Naive B cell (primary cell): Measurements from ENCODE around the gene TMEM38A. TPM values are rescaled to one million over a fixed set of nuclear protein-coding genes. Genes with fewer than 3 reads are reported as not detected.
A peak's percentile ranks its signal among the peaks of the same experiment; 100 is the strongest.
"Not testable (repeated sequence)": the region's sequence is repeated elsewhere in the genome, so short reads cannot be mapped to it uniquely, and the experiment has no call there.

Source experiments
- ATAC-seq, 2 donors: fragments of 150-1000 bp; cut with Tn5 transposase; 2 replicates each; pipeline ENCODE4 v1.10.0; 2021; ENCODE audit warnings: low read depth in 2 of 2, mild to moderate bottlenecking in 2 of 2, moderate library complexity in 2 of 2
- DNase-seq: peaks from one replicate; pipeline ENCODE4 v3.0.0; 2022
- H3K27ac Mint-ChIP-seq, 6 donors: one replicate each; pipeline ENCODE4 v1.8.0; 2020 to 2022; ENCODE audit warnings: mild to moderate bottlenecking in 6 of 6, mixed read lengths in 6 of 6, moderate library complexity in 5 of 6, inconsistent platforms in 2 of 6
- H3K27me3 Mint-ChIP-seq, 3 donors: one replicate each; pipeline ENCODE4 v1.8.0; 2021 to 2022; ENCODE audit warnings: mixed read lengths in 3 of 3, mild to moderate bottlenecking in 1 of 3
- H3K36me3 Mint-ChIP-seq, 2 donors: one replicate each; pipeline ENCODE4 v1.8.0; 2020 to 2022; ENCODE audit warnings: mixed read lengths in 2 of 2, inconsistent platforms in 1 of 2, mild to moderate bottlenecking in 1 of 2
- H3K4me1 Mint-ChIP-seq, 3 donors: one replicate each; pipeline ENCODE4 v1.8.0; 2020 to 2022; ENCODE audit warnings: mixed read lengths in 3 of 3, inconsistent platforms in 1 of 3, mild to moderate bottlenecking in 1 of 3, moderate library complexity in 1 of 3
- H3K4me3 Mint-ChIP-seq, 8 donors: one replicate each; pipeline ENCODE4 v1.8.0; 2020 to 2022; ENCODE audit warnings: mild to moderate bottlenecking in 8 of 8, mixed read lengths in 8 of 8, moderate library complexity in 8 of 8, inconsistent platforms in 2 of 8
- H3K9me3 Mint-ChIP-seq, 7 donors: one replicate each; pipeline ENCODE4 v1.8.0; 2020 to 2022; ENCODE audit warnings: mixed read lengths in 7 of 7, mild to moderate bottlenecking in 5 of 7, inconsistent platforms in 2 of 7, moderate library complexity in 1 of 7
- polyA plus RNA-seq, 6 donors: library from polyadenylated mRNA; unstranded; fragments of 300-500 nt; fragmentation: Illumina TruSeq; gene quantifications; one replicate each; pipeline ENCODE4 v1.2.3, GENCODE V29; 2021; ENCODE audit warnings: low read depth in 6 of 6

The TMEM38A gene
- polyA plus RNA-seq, 6 donors from 2014 or later: 13.7 to 18.6 (median 16.6) TPM

DNA sequence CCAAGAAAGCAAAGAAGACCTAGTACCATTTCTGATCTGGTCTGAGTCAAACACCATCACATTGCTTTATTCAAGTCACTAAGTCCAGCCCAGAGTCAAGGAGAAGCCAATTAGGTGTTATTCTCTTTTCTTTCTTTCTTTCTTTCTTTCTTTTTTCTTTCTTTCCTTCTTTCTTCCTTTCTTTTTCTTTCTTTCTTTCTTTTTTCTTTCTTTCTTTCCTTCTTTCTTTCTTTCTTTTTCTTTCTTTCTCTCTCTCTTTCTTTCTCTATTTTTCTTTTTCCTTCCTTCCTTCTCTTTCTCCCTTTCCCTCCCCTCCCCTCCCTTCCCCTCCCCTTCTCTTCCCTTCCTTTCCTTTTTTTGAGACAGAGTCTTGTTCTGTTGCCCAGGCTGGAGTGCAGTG lies 49.9 kb downstream of the TMEM38A start:
- not testable (repeated sequence) for ATAC-seq, H3K4me3 Mint-ChIP-seq, H3K9me3 Mint-ChIP-seq, DNase-seq, H3K27me3 Mint-ChIP-seq, H3K36me3 Mint-ChIP-seq
- H3K4me1 Mint-ChIP-seq: peaks cover 18 to 41% (median 24%) of the 10 kb centered on the region in 3 donors
- H3K27ac Mint-ChIP-seq: peak overlapping the region in 3 of 6 donors; percentile 49 to 76 (median 57)

DNA sequence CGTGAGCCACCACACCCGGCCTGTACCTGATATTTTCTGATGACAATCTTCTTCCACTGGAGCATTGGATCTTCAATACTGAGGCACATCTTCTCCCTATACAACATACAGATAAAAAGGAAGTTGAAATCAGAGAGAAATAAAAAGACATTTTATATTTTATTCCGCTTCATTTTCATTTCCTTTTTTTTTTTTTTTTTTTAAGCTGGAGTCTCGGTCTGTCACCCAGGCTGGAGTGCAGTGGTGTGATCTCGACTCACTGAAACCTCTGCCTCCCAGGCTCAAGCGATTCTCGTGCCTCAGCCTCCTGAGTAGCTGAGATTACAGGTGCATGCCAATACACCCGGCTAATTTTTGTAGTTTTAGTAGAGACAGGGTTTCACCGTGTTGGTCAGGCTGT lies 51.4 kb downstream of the TMEM38A start:
- peak overlapping the region; percentile 7 to 91 (median 79) for H3K4me3 Mint-ChIP-seq
- peak overlapping the region; percentile 72 to 96 (median 92) for H3K27ac Mint-ChIP-seq
- not testable (repeated sequence) for H3K36me3 Mint-ChIP-seq, H3K9me3 Mint-ChIP-seq, H3K27me3 Mint-ChIP-seq
- peak; percentile 70 for ATAC-seq
- peak; percentile 56 for DNase-seq
- peaks cover 18 to 54% (median 23%) of the 10 kb centered on the region in 3 donors for H3K4me1 Mint-ChIP-seq

DNA sequence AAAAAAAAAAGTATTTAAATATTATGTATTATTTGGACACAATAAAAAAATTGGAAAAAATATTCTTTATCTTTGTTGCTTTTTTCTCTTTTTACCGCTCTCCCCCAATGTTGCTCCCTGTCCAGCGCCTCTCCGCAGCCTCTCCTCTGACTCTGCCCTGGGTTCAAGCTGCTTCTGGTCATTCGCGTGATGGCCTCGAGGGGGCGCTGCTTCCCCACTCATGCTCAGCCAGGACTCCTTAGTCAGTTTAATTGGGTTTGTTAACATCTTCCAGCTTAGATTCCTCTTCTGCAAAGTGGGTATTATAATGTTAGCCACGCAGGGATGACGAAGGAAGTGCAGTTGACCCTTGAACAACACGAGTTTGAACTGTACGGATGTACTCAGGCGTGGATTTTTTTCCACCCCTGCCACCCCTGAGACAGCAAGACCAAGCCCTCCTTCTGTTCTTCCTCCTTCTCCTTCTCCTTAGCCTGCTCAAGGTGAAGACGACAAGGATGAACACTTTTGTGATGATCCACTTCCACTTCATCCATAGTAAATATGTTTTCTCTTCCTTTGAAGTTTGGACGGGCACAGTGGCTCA lies 53.9 kb downstream of the TMEM38A start:
- DNase-seq: peak; percentile 48
- peak; percentile 4 to 22 for ATAC-seq
- H3K27me3 Mint-ChIP-seq: no peaks in the 10 kb centered on the region
- H3K4me3 Mint-ChIP-seq: peak overlapping the region; percentile 5 to 90 (median 58)
- no peaks in the 10 kb centered on the region for H3K36me3 Mint-ChIP-seq
- H3K4me1 Mint-ChIP-seq: peaks cover 25 to 79% (median 42%) of the 10 kb centered on the region in 3 donors
- peak overlapping the region; percentile 23 to 97 (median 88) for H3K27ac Mint-ChIP-seq
- H3K9me3 Mint-ChIP-seq: no peaks in the 10 kb centered on the region

DNA sequence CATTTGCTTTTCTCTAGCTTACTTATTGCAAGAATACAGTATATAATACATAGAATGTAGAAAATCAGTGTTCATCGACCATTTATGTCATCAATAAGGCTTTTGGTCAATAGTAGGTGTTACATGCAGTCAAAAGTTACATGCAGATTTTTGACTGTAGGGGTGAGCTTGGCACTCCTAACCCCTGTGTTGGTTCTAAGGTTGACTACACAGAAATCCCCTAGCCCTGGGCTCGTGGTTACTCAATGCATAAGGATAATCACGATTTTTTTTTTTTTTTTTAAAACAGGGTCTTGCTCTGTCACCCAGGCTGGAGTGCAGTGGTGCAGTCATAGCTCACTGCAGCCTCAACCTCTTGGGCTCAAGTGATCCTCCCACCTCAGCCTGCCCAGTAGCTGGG lies 54.7 kb downstream of the TMEM38A start:
- H3K27me3 Mint-ChIP-seq: no peaks in the 10 kb centered on the region
- no peaks in the 10 kb centered on the region for H3K9me3 Mint-ChIP-seq
- H3K27ac Mint-ChIP-seq: peak overlapping the region in 4 of 6 donors; percentile 4 to 75 (median 34)
- peak; percentile 11 for DNase-seq
- peaks cover 29 to 84% (median 47%) of the 10 kb centered on the region in 3 donors for H3K4me1 Mint-ChIP-seq
- no peaks in the 10 kb centered on the region for H3K36me3 Mint-ChIP-seq
- peak overlapping the region in 1 of 8 donors; percentile 35 for H3K4me3 Mint-ChIP-seq
- ATAC-seq: peak; percentile 23 to 26

DNA sequence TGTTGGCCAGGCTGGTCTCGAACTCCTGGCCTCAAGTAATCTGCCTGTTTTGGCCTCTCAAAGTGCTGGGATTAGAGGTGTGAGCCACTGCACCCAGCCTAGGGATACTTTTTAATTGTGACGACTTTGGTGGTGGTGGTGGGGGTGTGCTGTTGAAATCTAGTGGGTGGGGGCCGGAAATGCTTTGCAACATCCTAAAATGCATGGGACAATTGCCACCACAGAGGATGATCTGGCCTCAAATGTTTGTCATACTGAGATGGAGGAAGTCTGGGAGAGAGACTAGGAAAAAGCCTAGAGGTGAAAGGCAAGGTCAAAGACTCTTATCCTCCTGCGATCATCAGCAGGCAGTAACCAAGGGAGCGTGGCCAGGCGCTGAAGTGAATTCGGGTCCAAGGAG lies 60.1 kb downstream of the TMEM38A start:
- Mint-ChIP-seq H3K4me1 (peaks cover 15 to 56% (median 40%) of the 10 kb centered on the region in 3 donors), H3K9me3 (peaks cover 0 to 7% (median 3%) of the 10 kb centered on the region in 7 donors), H3K27me3 (no peaks in the 10 kb centered on the region), H3K36me3 (no peaks in the 10 kb centered on the region), H3K27ac (peak overlapping the region in 4 of 6 donors; percentile 23 to 95 (median 85)), H3K4me3 (peak overlapping the region in 3 of 8 donors; percentile 42 to 77 (median 45))
- ATAC-seq (no peak), DNase-seq (no peak)

DNA sequence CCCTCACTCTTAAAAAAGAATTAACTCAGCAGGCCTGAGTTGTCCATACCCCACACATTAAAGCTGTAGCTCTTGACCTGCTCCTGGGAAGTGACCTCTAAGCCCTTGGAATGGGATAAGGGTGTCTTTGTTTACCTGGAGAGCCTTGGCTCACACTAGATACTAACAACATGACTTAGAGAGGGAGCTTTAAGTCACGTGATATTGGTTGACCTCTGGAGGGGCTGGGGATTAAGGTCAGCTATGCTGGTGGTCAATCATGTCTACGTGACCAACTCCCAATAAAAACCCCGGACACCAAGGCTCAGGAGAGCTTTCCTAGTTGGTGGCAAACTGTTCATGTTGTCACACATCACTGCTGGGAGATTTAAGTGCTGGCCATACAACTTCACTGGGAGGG lies 61.7 kb downstream of the TMEM38A start:
- no peak for DNase-seq
- no peaks in the 10 kb centered on the region for H3K27me3 Mint-ChIP-seq
- no peak overlapping the region for H3K4me3 Mint-ChIP-seq
- peaks cover 15 to 42% (median 36%) of the 10 kb centered on the region in 3 donors for H3K4me1 Mint-ChIP-seq
- peak overlapping the region in 1 of 6 donors; percentile 63 for H3K27ac Mint-ChIP-seq
- H3K9me3 Mint-ChIP-seq: peaks cover 0 to 7% (median 3%) of the 10 kb centered on the region in 7 donors
- no peak for ATAC-seq
- H3K36me3 Mint-ChIP-seq: no peaks in the 10 kb centered on the region

DNA sequence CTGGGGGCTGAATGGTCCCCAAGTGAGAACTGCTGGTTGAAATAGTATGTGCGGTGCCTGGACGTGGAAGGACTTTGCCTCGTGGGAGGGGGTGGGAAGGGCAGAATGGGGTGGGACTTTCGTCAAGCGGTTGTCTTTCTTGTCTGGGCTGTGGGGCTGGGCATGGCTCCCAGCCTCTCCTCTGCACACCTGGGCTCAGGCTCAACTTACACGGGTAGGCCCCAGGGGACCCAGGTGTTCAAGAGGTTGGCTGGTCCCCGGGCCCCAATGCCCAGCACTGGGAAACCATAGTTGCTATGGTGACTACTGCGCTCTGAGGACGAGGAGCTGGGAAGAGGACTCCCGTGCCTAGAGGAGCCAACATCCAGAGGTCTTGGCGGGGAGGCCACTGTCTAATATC lies 66.0 kb downstream of the TMEM38A start:
- H3K27ac Mint-ChIP-seq: no peak overlapping the region
- H3K4me1 Mint-ChIP-seq: peaks cover 0 to 6% (median 3%) of the 10 kb centered on the region in 3 donors
- ATAC-seq (no peak), DNase-seq (no peak)
- peak overlapping the region in 1 of 8 donors; percentile 35 for H3K4me3 Mint-ChIP-seq
- H3K27me3 Mint-ChIP-seq: no peaks in the 10 kb centered on the region
- H3K36me3 Mint-ChIP-seq: no peaks in the 10 kb centered on the region
- H3K9me3 Mint-ChIP-seq: peaks cover 0 to 7% (median 3%) of the 10 kb centered on the region in 7 donors

DNA sequence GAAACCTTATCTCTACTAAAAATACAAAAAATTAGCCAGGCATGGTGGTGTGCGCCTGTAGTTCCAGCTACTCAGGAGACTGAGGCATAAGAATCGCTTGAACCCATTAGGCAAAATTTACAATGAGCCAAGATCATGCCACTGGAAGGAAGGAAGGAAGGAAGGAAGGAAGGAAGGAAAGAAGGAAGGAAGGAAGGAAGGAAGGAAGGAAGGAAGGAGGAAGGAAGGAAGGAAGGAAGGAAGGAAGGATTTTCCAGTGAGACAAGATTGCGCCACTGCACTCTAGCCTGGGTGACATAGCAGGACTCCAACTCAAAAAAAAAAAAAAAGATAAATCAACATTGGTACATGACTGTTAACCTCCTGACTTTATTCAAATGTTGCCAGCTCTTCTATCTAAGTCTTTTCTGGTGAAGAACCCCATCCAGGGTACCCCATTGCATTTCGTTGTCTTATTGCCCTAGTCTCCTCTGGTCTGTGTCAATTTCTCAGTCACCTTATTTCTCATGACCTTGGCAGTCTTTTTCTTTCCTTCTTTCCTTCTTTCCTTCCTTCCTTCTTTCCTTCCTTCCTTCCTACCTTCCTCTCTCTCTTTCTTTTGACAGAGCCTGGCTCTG lies 74.8 kb downstream of the TMEM38A start:
- not testable (repeated sequence) for H3K36me3 Mint-ChIP-seq, ATAC-seq, H3K27me3 Mint-ChIP-seq, H3K9me3 Mint-ChIP-seq, DNase-seq, H3K4me3 Mint-ChIP-seq
- H3K27ac Mint-ChIP-seq: peak overlapping the region in 1 of 6 donors; percentile 42
- peaks cover 3 to 10% (median 9%) of the 10 kb centered on the region in 3 donors for H3K4me1 Mint-ChIP-seq

DNA sequence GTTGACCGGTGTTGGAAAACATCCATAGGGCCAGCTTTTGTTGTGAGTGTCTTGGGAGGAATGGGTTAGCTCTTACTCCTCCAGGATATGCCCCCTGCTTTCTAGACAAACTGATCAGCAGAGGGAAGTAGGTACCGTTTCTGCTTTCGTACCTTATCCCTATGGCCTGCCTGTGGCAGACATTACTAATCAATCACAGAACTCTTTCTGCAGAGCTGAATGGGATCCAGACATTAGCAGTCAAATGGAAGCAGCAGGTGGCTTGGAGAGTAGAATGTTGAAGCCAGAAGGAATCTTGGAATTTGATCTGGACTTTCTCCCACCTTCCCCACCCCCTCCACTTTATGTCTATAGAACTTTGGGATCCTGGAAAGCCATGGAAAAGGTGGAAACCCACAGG lies 75.8 kb downstream of the TMEM38A start:
- Mint-ChIP-seq H3K4me1 (peaks cover 3 to 10% (median 9%) of the 10 kb centered on the region in 3 donors), H3K9me3 (peaks cover 0 to 4% (median 0%) of the 10 kb centered on the region in 7 donors), H3K27me3 (no peaks in the 10 kb centered on the region), H3K4me3 (no peak overlapping the region), H3K36me3 (no peaks in the 10 kb centered on the region), H3K27ac (no peak overlapping the region)
- DNase-seq (no peak), ATAC-seq (no peak)

DNA sequence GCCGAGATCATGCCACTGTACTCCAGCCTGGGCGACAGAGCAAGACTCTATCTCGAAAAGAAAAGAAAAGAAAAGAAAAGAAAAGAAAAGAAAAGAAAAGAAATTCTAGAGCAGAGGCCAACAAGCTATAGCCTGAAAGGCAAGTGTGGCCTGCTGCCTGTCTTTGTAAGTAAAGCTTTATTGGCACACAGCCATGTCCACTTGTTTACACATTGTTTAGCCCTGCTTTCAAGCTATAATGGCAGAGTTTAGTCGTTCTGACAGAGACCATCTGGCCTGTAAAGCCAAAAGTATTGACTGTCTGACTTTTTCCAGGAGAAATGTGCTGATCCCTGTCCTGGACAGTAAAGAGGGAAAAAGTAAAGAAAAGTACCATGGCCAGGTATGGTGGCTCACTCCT lies 77.0 kb downstream of the TMEM38A start:
- H3K4me3 Mint-ChIP-seq: peak overlapping the region in 1 of 8 donors; percentile 62
- H3K36me3 Mint-ChIP-seq: no peaks in the 10 kb centered on the region
- no peak overlapping the region for H3K27ac Mint-ChIP-seq
- H3K27me3 Mint-ChIP-seq: no peaks in the 10 kb centered on the region
- DNase-seq: no peak
- H3K4me1 Mint-ChIP-seq: peaks cover 3 to 10% (median 9%) of the 10 kb centered on the region in 3 donors
- peaks cover 0 to 4% (median 0%) of the 10 kb centered on the region in 7 donors for H3K9me3 Mint-ChIP-seq
- ATAC-seq: no peak

DNA sequence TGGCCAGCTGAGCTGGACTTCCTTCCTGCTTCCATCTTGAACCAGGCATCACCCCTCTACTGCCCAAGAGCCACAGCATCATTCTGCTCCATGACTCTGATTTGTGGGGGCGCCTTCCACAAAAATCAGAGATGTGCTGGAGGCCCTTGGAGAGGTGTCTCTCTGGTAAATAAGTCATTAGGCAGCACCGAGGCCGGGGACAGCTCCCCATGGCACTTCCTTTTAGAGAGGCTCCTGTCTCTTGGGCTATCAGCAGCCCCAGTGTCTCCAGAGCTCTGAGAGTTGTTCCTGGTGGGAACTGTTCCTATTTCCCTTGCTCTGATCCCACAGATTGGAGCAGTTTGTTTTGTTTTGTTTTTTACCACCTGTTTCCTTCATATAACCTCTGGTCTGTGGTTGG lies 78.6 kb downstream of the TMEM38A start:
- no peak for DNase-seq
- Mint-ChIP-seq H3K9me3 (peaks cover 0 to 4% (median 0%) of the 10 kb centered on the region in 7 donors), H3K4me3 (no peak overlapping the region), H3K36me3 (no peaks in the 10 kb centered on the region), H3K27ac (peak overlapping the region in 1 of 6 donors; percentile 47), H3K4me1 (peaks cover 3 to 10% (median 9%) of the 10 kb centered on the region in 3 donors), H3K27me3 (no peaks in the 10 kb centered on the region)
- no peak for ATAC-seq
